GM11168 (cell line): ENCODE results near the gene RGS6.

Experiments
- in situ Hi-C: fragments of 300-500 bp; cut with MboI; formaldehyde crosslinking; loops from one replicate; pipeline ENCODE4 v1.12.0; 2022; ENCODE audit warnings: low sequenced_read_pairs; ENCODE audit not compliant: unreplicated experiment

The RGS6 gene

GRCh38 chr14:72513346-72513745, 581.1 kb downstream of the RGS6 start:
- in situ Hi-C loops = no loop called here

GRCh38 chr14:72513965-72514659, 581.9 kb downstream of the RGS6 start:
- in situ Hi-C loops = no loop called here

DNA sequence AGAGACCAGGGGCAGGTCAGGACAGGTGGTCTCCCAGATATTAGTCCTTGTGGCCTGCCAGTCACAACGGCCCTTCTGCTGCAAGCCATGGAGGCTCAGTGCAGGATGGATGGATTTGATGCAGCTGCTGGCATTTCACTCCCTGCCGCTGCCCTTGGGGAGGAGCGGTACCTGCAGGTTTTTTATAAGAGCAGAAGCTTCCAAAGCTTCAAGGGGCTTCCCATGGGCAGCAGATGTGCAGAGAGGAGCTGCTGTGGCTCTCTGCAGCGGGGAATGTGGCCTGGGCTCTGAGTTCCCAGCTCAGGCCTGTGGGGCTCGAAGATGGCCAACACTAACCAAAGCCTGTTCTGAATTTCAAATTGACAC, 582.4 kb downstream of the RGS6 start:
- in situ Hi-C loops = loop anchor here (5.0 kb wide), 1 partner anchor 383 kb away; no protein-coding TSS in a partner anchor

- in situ Hi-C loops = loop anchor here (5.0 kb wide), 1 partner anchor 381 kb away; no protein-coding TSS in a partner anchor
These were observed 583.8 kb downstream of the RGS6 start for GRCh38 chr14:72515779-72516770.

DNA sequence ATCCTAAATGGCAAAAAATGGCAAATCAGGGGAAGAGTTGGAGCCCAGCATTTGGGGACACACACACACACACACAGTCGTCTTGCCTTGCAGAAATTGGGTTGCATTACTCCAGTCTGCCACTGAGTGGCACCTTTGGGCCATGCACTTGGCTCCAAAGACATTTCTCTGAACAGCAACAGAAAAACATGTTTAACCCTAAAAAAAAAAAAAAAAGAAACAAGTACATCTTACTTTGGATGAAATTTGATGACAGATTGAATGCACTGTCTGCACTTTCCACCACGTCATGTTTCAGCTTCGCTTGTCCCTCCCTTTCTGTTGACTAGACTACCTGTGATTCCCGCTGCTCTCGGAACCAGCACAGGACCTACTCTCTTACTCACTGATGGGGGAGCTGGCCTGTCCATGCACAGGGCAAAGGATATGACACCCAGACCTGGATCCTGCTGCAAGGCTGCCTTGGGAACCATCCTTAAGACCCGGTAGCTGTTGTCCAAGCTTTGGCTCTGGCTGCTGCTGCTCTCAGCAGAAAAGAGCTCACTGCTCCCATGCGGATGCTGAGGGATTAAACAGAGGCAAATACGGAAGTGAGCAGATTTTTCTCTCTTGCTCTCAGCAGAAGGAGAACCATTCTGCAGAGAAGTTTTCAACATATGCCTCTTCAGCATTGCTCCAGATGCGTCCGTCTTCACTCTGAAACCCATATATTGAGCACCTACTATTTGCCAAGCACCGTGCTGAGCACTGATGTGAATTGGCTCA, 584.9 kb downstream of the RGS6 start:
- in situ Hi-C loops = loop anchor here (5.0 kb wide), 1 partner anchor 380 kb away; no protein-coding TSS in a partner anchor

GRCh38 chr14:72517736-72518135, 585.5 kb downstream of the RGS6 start:
- in situ Hi-C loops = loop anchor here (5.0 kb wide), 1 partner anchor 380 kb away; no protein-coding TSS in a partner anchor

- in situ Hi-C loops = loop anchor here (5.0 kb wide), 1 partner anchor 378 kb away; no protein-coding TSS in a partner anchor
These were observed 586.7 kb downstream of the RGS6 start for GRCh38 chr14:72518809-72519377.

- in situ Hi-C loops = loop anchor here (5.0 kb wide), 1 partner anchor 378 kb away; no protein-coding TSS in a partner anchor
These were observed 587.3 kb downstream of the RGS6 start for GRCh38 chr14:72519543-72519942.

GRCh38 chr14:72521045-72521444, 588.8 kb downstream of the RGS6 start:
- in situ Hi-C loops = no loop called here

DNA sequence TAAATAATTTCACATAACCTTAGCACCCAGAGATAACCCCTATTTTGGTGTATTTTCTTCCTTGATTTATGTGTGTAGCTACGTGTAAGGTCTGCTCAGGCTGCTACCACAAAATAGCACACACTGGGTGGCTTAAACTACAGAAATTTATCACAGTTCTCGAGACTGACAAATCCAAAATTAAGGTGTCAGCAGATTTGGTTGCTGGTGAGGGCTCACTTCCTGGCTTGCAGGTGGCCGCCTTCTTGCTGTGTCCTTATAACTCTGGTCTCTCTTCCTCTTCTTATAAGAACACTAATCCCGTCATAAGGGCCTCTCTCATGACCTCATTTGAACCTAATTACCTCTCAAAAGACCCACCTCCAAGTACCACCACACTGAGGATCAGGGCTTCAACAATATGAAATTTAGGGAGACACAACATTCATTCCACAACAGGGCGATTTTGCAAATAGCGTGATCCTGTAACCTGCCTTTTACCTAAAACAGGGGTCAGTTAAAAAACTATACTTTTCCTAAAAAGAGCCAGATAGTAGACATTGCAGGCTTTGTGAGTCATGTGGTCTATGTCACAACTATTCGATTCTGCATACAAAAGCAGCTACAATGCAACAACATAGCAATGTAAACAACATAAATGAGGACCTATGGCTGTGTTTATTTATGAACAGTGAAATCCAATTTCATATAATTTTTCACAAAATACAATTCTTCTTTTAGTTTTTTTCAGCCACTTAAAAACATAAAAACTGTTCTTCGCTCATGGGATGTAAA, 589.9 kb downstream of the RGS6 start:
- in situ Hi-C loops = no loop called here

DNA sequence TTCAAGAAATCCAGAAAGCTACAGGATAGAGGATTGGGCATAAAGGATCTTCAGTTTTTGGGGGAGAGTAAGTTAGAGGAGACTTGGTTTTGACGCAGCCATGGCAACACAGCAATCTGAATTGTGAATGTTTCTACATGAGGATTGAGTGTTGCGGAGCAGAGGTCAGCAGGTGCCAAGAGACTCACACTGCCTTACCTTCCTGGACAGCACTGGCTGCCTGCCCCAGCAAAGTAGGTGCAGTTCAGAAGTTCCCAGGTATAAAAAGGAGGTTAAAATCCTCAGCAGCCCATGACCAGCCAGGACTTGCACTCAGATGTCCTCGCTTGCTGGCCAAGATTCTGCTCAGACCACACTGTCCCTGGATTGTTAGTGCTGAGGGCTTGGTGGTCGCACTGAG, 590.6 kb downstream of the RGS6 start:
- in situ Hi-C loops = no loop called here

DNA sequence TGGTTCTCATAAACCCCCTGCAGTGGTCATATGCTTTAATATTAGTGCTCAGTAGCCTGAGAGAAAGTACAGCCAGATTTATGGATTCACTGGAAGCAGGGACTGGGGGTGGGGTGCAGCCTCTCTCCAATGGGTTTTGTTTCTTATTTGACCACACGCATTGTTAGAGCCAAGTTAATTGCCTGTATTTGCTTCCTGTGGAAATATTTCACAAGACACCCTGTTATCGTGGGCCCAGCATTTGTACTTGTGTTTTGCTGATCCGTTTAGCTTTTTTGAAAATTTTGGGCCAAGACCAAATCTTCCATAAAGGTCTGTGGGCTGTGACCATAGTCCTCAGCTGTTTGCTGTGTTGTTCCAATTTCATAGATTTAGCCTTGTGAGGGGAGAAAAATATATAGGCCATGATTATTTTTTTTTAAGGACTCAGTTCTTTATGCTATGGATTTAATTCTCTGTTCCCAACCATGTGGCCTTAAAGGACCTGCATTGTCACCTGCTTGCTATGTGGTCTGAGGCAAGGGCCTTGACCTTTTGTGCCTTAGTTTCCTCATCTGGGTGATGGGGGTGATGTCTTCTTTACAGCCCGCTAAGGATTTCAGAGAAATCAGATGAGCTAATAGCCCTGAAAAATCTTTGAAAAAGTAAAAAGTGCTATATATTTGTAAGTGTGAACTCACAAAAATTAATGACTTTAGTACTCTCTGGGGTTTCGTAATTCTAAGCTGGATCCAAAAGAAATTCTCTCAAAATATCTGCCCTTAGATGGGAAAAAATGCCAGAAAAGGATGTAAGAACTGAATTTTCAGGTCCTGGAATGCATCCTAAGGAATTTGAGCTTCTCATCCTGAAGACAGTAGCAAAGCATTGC, 591.4 kb downstream of the RGS6 start:
- in situ Hi-C loops = no loop called here

- in situ Hi-C loops = no loop called here
These were observed 592.0 kb downstream of the RGS6 start for GRCh38 chr14:72524295-72524629.

- in situ Hi-C loops = no loop called here
These were observed 593.1 kb downstream of the RGS6 start for GRCh38 chr14:72525087-72525915.

DNA sequence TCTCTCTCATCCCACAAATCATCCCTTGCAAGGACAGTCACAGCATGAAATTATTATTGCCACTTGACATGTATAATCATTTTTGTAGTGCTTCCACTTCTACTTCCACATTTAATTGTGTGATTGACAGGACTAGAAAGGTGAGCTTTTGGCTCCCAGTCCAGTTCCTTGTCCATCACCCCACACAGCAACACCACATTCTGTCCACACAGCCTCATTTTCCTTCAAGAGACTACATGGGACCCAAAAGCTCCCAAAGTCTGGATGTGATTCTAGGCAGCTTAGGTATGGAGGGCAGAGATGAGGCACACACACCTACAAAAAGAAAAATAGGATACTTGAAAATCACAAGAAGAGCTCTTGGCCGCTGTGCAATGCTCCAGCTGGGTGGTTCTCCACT, 595.4 kb downstream of the RGS6 start:
- in situ Hi-C loops = no loop called here

DNA sequence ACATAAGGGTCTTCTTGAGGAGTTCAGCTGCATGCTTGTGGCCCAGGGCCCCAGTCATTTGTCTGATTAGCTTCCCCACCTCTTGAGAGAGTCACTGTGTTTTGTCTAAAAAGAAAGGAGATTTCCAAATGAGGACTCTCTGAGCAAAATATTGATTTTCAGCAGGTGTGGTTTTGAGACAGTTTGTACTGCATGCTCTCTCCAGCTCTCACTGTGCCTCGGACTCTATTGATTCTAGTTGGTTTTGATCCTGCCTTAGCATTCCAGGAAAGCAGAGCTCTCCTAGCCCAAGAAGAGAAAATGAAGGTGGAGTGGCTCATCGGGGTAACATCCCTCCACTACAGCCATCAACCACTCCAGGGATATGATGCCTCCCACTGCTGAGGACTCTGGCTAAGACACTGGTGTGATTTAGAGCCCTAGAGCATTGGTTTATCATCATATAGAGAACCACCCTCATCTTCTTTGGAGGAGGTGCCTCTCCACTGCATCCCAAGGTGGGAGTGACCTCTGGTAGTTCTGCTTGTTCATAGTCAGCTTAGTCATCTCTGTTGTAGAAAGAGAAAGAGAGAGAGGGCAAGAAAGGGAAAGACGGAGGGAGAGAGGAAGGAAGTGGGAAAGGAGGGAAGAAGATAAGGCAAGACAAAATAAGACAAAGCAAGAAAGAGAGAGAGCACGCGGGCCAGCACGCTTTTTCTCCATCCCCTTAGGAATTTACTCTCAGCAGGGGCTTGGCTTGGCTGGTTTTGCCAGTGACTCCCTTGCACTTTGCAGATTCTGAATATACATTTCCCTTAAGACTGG, 596.0 kb downstream of the RGS6 start:
- in situ Hi-C loops = no loop called here

DNA sequence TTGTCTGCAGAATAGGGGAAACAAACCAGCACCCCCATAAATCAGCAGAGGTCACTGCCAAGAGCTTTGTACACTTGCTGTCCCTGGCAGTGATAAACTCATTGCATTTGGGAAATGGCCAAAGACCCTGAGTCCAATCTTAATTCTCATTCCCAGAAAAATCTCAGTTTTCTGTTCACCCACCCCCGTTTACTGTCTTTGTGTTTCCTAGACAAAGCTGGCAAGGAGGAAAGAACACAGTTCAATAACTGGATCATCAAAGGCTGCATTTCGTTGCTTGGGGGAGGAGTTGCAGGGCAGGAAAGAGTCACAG, 596.6 kb downstream of the RGS6 start:
- in situ Hi-C loops = no loop called here
